T-helper 1 cell (primary cell): ENCODE results near the gene TOP2A.

ENCODE experiments used
- DNase-seq, 5 donors: peaks; one replicate each; pipeline ENCODE4 v3.0.0-alpha.2; 2012 to 2020

The TOP2A gene

GRCh38 chr17:40356990-40357881, 60.5 kb downstream of the TOP2A start:
- no peak for DNase-seq

GRCh38 chr17:40355804-40356758, 61.6 kb downstream of the TOP2A start:
- no peak for DNase-seq

- DNase-seq: peak; percentile 44 to 68 (median 63)
Measured at GRCh38 chr17:40355123-40355803, 62.4 kb downstream of the TOP2A start.

- DNase-seq: no peak
Measured at GRCh38 chr17:40354221-40355122, 63.2 kb downstream of the TOP2A start.

- DNase-seq: no peak
Measured at GRCh38 chr17:40352779-40353394, 64.8 kb downstream of the TOP2A start.

GRCh38 chr17:40352237-40352778, 65.4 kb downstream of the TOP2A start:
- DNase-seq: no peak

- no peak for DNase-seq
Measured at GRCh38 chr17:40351359-40352236, 66.1 kb downstream of the TOP2A start.

GRCh38 chr17:40350689-40351358, 66.9 kb downstream of the TOP2A start:
- no peak for DNase-seq

GRCh38 chr17:40349895-40350688, 67.6 kb downstream of the TOP2A start:
- no peak for DNase-seq

- DNase-seq: no peak
Measured at GRCh38 chr17:40349477-40349894, 68.2 kb downstream of the TOP2A start.

GRCh38 chr17:40348562-40349476, 68.9 kb downstream of the TOP2A start:
- no peak for DNase-seq

- DNase-seq: no peak
Measured at GRCh38 chr17:40348136-40348504, 69.6 kb downstream of the TOP2A start.

GRCh38 chr17:40347319-40348135, 70.2 kb downstream of the TOP2A start:
- DNase-seq: no peak

GRCh38 chr17:40346765-40347158, 70.9 kb downstream of the TOP2A start:
- DNase-seq: no peak

GRCh38 chr17:40345994-40346764, 71.5 kb downstream of the TOP2A start:
- DNase-seq: no peak
